SK-N-MC (cell line): ENCODE measurements around the gene HNRNPM.

Experiments used
- DNase-seq: peaks from one replicate; pipeline ENCODE4 v3.0.0-alpha.2; 2011; ENCODE audit warnings: low read depth, low spot score
- H3K27ac ChIP-seq: fragments of 200-600 bp; sonication (generic); 2 replicates; pipeline ENCODE4 v1.5.1; 2016; ENCODE audit warnings: mixed run types
- H3K36me3 ChIP-seq: fragments of 200-600 bp; sonication (generic); 2 replicates; pipeline ENCODE4 v1.6.1; 2017; ENCODE audit warnings: antibody characterized with exemption, low read length, mixed read lengths; ENCODE audit not compliant: insufficient read depth
- H3K4me3 ChIP-seq: fragments of 200-600 bp; sonication (generic); 2 replicates; pipeline ENCODE4 v1.5.1; 2016
- H3K9ac ChIP-seq: fragments of 200-600 bp; sonication (generic); 2 replicates; pipeline ENCODE4 v1.8.0; 2017; ENCODE audit warnings: mixed run types, mixed read lengths; ENCODE audit not compliant: insufficient read length
- H3K9me3 ChIP-seq: fragments of 200-600 bp; sonication (generic); 2 replicates; pipeline ENCODE4 v1.6.1; 2017; ENCODE audit warnings: low read depth, mild to moderate bottlenecking, antibody characterized with exemption, low read length, moderate library complexity, mixed read lengths
- EZH2 ChIP-seq: fragments of 200-600 bp; sonication (generic); IDR thresholded peaks from one replicate; pipeline ENCODE4 v1.6.1; 2017; ENCODE audit warnings: antibody characterized with exemption
- FOXP2 ChIP-seq: optimal IDR thresholded peaks from 2 replicates; pipeline ENCODE3; 2011; ENCODE audit warnings: mild to moderate bottlenecking, moderate library complexity; ENCODE audit not compliant: insufficient read depth; ENCODE audit errors: extremely low read length, control extremely low read depth
- POLR2AphosphoS5 ChIP-seq: IDR thresholded peaks from 2 replicates; pipeline ENCODE4 v1.6.1; 2012; ENCODE audit warnings: mild to moderate bottlenecking, low read depth, low read length, borderline replicate concordance

The HNRNPM gene

DNA sequence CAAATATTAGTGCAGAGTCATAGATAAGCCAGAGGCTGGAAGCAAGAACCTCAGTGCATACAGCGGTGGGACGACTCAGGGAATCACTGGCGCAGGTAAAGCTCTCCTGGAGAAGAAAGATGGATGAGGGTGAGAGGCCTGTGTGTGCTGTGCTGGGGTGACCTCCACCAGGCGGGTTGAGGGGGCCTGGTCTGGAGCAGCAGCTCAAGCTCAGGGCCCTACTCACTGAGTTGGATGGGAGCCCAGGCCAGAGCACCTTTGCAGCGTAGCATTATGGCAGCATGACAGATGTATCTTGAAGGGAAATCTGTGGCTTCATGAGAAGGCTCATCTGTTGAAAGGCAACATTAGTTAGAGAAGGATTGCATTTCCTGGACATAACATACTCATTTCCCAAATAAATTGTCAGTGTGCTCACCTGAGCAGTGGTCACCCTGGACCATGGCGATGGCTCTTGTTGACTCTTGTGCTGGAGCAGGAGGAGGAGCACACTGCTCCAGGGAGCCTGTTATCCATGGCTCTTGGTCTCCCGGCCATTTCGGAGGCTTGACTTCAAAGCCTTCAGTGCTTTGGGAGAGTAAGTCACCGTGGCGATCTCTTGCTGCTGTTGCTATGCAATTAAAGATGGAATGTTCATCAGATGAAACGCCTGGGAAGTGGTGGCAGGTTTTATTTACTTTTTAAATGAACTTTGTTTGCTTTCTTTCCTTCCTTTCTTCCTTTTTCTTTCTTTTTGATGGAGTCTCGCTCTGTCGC is 25.0 kb downstream of the HNRNPM start:
- Histone ChIP-seq H3K27ac (peak overlapping the region; percentile 98), H3K9ac (no peak overlapping the region), H3K4me3 (no peak overlapping the region), H3K36me3 (peaks cover 100% of the 10 kb centered on the region), H3K9me3 (no peaks in the 10 kb centered on the region)
- TF ChIP-seq POLR2AphosphoS5 = no peak
- no peak for TF ChIP-seq EZH2
- no peak for TF ChIP-seq FOXP2
- DNase-seq = no peak

DNA sequence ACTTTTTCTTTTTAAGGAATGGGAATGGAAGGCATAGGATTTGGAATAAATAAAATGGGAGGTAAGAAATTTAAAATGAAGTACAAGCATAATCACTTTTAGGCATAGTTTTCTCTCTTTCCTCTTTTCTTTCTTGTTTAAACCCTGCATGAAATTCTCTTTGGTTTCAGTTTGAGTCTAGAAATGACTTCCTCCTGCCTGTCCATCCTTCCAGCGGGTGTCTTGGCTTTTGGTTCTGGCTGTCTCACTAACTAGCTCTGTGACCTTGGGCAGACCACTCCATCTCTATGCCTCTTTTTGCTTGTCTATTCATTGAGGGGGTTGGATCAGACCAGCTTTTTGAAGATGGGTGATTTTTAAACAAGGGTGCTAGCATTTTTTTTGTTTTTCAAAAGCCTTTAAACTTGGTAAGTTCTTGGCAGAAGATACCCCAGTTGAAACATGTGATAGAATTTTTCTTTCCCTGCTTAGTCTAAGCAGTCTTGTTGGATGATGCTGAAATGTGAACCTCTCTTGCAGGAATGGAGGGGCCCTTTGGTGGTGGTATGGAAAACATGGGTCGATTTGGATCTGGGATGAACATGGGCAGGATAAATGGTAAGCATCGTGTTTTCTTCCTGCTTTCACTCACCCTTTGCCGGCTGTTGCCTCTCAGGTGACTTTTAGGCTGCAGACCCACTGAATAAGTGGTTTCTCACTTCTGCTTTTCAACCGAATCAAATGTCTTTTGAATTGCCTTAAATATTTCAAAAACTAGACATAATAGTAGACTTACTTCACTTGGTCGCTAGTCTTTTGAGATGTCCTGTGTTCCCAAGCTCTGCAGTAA is 29.1 kb downstream of the HNRNPM start:
- H3K9me3 ChIP-seq = no peaks in the 10 kb centered on the region
- no peak overlapping the region for H3K9ac ChIP-seq
- H3K27ac ChIP-seq = peak overlapping the region; percentile 60; the same call in 1 of the 2 replicates
- H3K36me3 ChIP-seq = peaks cover 98% of the 10 kb centered on the region
- TF ChIP-seq POLR2AphosphoS5 = no peak
- no peak for TF ChIP-seq EZH2
- no peak for TF ChIP-seq FOXP2
- H3K4me3 ChIP-seq = no peak overlapping the region
- no peak for DNase-seq

DNA sequence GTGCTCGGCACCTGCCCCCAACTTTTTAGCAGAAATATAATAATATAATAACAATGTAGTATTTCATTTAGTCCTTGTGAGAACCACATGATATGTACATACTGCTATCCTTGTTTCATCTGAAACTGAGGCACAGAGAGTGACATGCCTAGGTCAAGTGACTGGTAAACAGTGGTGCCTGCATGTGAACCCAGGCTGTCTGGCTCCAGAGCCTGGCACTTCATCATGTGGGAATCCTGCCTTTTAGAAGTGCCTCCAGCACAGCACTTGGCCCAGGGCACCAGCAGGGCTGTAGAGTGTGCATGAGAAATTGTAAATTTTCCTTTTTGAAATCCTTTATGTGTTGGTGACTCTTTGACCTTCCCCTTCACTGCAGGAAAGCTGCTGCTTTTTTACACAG is 30.2 kb downstream of the HNRNPM start:
- no peak overlapping the region for H3K4me3 ChIP-seq
- TF ChIP-seq EZH2 = no peak
- no peak for TF ChIP-seq FOXP2
- no peak for TF ChIP-seq POLR2AphosphoS5
- no peak for DNase-seq
- H3K36me3 ChIP-seq = peaks cover 91% of the 10 kb centered on the region
- no peaks in the 10 kb centered on the region for H3K9me3 ChIP-seq
- H3K27ac ChIP-seq = peak overlapping the region; percentile 36; the same call in 1 of the 2 replicates
- H3K9ac ChIP-seq = no peak overlapping the region

DNA sequence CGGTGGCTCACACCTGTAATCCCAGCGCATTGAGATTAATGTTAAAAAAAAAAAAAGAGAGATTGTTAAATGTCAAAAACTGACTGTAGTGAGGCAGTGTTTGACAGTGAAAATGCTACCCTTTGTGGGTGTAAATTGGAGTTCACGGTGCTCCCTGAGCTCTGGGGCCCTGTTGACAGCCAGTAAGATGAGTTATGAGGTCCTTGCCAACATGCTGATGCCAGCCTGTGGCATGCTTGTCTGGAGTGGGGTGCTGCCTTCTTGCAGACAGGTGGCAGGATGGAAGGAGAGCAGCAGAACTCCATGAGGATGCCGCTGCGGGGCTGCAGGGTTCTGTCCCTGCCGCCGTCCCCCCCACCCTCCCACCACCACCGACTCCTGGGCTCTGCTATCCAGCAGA is 31.7 kb downstream of the HNRNPM start:
- TF ChIP-seq FOXP2 = no peak
- TF ChIP-seq EZH2 = no peak
- no peak for TF ChIP-seq POLR2AphosphoS5
- Histone ChIP-seq H3K27ac (no peak overlapping the region), H3K9me3 (no peaks in the 10 kb centered on the region), H3K9ac (no peak overlapping the region), H3K36me3 (peaks cover 85% of the 10 kb centered on the region), H3K4me3 (no peak overlapping the region)
- no peak for DNase-seq

DNA sequence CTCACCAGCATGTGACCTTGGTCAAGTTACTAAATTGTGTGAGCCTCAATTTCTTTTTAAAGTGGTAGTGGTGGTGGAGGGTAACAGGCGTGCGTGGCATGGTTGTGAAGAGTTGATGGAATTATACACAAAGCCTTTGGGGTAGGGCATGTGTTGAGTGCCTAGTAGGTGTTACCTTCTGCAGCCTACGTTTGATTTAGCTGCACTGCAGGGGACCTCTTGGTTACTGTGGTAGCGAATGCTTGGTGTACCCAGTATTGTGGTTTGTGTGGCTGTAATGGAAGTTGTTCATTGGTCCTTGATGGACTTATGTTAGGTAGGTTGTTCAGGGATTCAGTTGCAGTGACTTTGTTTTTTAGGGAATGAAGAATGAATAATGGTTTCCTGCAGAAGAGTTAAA is 33.1 kb downstream of the HNRNPM start:
- TF ChIP-seq POLR2AphosphoS5 (no peak), FOXP2 (no peak), EZH2 (no peak)
- Histone ChIP-seq H3K9ac (no peak overlapping the region), H3K36me3 (peaks cover 83% of the 10 kb centered on the region), H3K9me3 (no peaks in the 10 kb centered on the region), H3K27ac (peak overlapping the region; percentile 64; the same call in 1 of the 2 replicates), H3K4me3 (no peak overlapping the region)
- DNase-seq = no peak

DNA sequence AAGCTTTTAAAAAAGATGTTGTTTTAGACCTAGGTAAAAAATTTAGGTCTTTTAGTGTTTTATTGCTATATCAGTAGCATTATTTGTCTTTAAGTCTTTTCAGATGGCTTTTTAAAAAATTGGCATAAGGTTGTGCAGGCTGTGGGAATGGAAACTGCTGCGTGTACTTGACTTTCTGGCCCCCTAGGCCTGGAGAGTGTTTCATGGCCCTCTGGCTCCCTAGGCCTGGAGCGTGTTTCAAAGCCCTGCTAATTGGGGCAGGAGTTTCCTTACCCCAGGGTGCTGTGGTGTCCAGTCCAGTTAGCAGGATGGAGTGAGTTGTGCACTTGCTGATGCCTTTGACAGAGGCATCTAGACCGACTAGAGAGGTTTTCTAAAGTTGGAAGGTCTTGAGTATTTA is 33.8 kb downstream of the HNRNPM start:
- Histone ChIP-seq H3K4me3 (no peak overlapping the region), H3K9ac (no peak overlapping the region), H3K9me3 (no peaks in the 10 kb centered on the region), H3K36me3 (peaks cover 83% of the 10 kb centered on the region), H3K27ac (peak overlapping the region; percentile 64; the same call in 1 of the 2 replicates)
- DNase-seq = no peak
- TF ChIP-seq EZH2 (no peak), POLR2AphosphoS5 (no peak)

DNA sequence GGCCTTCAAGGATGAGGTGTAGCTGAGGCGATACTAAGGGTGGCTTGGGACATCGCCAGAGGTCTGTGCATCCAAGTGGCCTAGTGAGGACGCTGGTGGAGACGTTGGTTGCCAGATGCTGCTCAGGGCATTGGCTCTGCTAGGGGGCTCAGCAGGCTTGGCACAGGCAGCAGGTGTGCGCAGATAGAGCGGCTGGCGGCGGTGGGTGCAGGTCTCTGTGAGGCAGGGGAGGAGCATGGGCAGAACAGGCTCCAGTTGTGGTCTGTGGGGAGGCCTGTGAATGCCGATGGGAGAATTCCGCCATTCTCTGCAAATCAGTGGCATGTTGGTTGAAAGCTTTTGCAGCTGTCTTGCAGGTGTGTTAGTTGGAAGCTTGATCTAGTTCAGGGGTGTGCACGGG is 36.4 kb downstream of the HNRNPM start:
- Histone ChIP-seq H3K36me3 (peaks cover 83% of the 10 kb centered on the region), H3K9me3 (no peaks in the 10 kb centered on the region), H3K4me3 (no peak overlapping the region), H3K27ac (no peak overlapping the region), H3K9ac (no peak overlapping the region)
- TF ChIP-seq POLR2AphosphoS5 (no peak), FOXP2 (no peak), EZH2 (no peak)
- no peak for DNase-seq

DNA sequence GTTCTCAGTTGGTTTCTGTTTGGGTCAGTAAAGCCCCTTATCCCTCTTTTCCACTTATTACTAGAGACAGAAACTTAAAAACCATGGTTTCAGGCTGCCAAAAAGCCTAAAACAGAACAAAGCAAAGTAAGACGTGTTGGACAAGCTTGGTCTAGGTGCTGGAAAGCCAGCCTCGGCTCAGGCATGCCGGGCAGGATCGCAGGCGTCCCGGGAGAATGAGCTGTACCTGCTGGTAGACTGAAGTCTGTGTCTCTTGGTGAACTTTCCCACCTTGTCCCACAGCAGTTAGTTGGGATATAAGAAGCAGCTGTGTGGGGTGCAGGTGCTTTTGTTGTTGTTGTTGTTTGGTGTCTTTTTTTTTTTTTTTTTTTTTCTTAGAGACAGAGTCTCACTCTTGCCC is 36.8 kb downstream of the HNRNPM start:
- no peak for DNase-seq
- Histone ChIP-seq H3K36me3 (peaks cover 83% of the 10 kb centered on the region), H3K9ac (no peak overlapping the region), H3K4me3 (no peak overlapping the region), H3K27ac (no peak overlapping the region), H3K9me3 (no peaks in the 10 kb centered on the region)
- TF ChIP-seq FOXP2 (no peak), EZH2 (no peak), POLR2AphosphoS5 (no peak)

DNA sequence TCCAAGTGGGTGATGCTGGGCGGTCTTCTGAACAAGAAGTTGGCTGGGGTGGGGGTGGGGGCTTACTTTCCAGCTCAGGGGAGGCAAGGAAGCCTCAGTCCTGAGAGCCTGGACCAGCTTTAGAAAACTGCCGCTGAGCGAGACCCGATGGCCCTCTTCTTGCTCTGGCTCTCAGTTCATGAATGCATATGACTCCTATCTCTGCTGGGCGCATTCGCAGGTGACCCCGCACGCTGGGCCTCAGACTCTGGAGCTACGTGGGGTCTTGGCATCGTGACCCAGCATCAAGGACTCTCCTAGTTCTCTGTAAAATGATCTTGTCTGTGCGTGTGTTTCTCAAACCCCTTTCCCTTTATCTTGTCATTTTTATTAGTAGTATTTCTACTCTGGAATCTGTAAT is 37.9 kb downstream of the HNRNPM start:
- no peak for DNase-seq
- no peak overlapping the region for H3K4me3 ChIP-seq
- H3K9ac ChIP-seq = no peak overlapping the region
- H3K9me3 ChIP-seq = no peaks in the 10 kb centered on the region
- 0 out of 2 replicates have a peak overlapping the region, but pooled peaks have one; percentile 19 for H3K27ac ChIP-seq
- peaks cover 84% of the 10 kb centered on the region for H3K36me3 ChIP-seq
- no peak for TF ChIP-seq FOXP2
- no peak for TF ChIP-seq POLR2AphosphoS5
- no peak for TF ChIP-seq EZH2
